HG02623 (cell line): ENCODE data around the gene UPK2.

ENCODE experiments used
- ATAC-seq: cut with Tn5 transposase; IDR thresholded peaks from one replicate; pipeline ENCODE4 v1.9.1; 2021; ENCODE audit warnings: moderate library complexity; ENCODE audit not compliant: unreplicated experiment

The UPK2 gene

DNA sequence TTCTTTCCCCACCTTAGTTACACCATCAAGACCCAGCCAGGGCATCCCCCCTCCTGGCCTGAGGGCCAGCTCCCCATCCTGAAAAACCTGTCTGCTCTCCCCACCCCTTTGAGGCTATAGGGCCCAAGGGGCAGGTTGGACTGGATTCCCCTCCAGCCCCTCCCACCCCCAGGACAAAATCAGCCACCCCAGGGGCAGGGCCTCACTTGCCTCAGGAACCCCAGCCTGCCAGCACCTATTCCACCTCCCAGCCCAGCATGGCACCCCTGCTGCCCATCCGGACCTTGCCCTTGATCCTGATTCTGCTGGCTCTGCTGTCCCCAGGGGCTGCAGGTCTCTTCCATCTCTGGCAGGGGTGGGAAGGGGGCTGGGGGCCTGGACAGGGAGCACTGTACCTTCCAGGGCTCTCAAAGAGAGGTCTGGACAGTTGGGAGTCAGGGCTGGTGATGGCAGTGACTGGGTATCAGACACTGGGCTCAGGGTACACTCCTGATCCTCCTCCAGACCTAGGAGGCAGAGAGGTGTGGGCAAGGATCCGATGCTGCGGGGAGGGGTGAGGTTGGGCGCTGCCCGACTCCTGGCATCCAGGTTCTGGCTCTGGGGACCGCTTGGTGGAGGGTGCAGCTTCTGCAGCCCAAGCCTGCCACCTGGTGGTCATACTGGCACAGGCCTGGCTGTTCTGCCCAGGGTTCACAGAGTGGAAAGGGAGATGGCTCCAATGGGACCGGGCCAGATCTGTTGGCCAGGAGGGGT lies at the start of gene UPK2:
Gene UPK2 (plus strand): TSS at position 205 of the 753 bp plus-strand sequence. CDS start 53 bp downstream, at position 258.
- peak; percentile 68 for ATAC-seq

DNA sequence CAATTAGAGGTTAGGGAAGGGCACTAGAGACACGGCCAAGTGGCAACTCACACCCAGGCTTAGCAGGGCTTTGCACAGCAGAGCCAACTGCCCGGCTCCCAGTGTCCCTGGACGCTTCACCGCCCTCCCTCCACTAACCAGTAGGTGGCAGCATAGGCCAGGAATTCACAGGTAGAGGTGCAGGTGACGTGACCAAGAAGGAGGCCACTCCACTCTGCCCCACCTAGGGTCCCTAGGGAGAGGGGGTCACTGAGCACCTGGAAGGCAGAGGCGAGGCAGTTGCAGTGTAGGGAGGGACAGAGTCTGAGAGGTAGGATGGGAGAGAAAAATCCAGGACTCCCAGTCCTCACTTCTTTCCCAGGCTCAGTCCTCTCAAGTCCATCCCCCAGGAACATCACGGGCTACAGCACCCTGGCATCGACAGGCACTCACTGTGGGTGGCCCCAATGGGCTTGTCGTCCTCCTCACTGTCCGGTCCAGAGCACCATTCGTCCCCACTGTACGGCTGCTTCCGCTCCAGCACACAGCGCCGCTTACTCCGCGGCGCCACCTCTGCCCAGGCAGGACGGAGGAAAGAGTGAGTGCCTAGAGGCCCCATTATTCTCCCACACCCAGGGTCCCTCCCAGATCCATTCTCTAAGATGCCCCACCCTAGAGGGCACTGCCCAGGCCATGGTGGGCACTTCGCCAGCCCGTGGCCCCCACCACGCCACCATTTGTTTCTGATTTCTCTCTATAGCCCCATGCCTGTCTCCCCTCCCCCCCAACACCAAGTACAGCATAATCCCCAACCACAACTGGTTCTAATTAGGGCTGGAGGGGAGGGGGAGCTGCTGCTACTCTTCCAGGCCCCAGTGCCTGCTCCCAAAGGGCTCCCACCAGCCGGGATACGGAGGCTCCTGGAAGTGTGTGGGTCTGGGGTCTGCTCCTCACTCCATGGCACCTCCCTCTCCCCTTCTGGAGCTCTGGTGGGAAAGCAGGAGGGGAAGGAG lies 48.8 kb upstream of the UPK2 start:
- ATAC-seq = no peak

DNA sequence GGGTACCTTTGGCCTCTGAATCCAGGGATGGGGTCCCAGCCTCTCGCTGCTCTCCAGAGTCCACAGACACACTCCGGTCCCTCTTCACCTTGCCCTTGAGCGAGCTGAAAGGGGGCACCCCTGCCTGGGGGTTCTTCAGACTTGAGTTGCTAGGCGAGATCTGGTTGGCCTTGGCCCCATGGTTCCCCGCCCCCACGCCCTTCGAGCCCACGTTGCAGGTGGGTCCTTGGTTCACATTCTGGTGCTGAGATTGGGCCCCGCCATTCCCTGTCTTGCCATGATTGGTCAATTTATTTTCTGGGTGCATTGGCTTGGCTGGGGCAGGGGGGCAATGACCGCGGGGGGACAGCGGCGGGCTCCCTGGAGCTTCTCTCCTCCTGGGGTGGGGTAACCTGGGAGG lies 47.8 kb upstream of the UPK2 start:
- ATAC-seq = no peak

DNA sequence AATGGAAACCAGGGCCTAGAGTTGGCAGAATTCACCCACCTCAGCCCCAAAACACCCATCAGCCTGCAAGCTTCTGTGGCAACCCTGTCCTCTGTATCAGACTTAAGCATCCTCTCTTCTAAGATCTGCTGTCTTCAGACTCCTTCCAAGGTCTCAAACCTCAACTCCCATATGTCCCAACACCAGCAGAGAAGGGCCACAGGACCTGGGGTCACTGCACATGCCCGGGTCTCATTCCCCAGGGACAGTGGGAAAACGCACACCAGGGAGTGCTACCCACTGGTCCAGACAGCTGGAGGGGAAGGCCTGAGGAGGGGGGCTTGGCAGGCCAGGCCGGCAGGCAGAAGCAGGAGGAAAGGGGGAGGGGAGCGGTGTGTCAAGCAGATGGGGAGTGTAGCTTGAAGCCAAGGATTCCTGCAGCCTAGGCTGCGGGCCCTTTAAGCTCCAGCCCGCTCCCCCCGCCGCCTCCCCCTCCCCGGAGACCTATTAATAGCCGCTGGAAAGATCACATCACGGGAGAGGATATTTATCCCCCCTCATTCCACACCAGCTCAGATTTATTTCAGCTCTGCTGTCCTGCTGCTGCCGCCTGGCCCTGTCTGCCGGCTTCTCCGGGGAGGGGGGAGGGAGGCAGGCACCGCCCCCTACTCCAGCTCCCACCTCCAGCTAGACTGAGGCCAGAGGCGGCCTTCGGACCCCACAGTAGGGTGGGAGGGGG lies 47.0 kb upstream of the UPK2 start:
- no peak for ATAC-seq

DNA sequence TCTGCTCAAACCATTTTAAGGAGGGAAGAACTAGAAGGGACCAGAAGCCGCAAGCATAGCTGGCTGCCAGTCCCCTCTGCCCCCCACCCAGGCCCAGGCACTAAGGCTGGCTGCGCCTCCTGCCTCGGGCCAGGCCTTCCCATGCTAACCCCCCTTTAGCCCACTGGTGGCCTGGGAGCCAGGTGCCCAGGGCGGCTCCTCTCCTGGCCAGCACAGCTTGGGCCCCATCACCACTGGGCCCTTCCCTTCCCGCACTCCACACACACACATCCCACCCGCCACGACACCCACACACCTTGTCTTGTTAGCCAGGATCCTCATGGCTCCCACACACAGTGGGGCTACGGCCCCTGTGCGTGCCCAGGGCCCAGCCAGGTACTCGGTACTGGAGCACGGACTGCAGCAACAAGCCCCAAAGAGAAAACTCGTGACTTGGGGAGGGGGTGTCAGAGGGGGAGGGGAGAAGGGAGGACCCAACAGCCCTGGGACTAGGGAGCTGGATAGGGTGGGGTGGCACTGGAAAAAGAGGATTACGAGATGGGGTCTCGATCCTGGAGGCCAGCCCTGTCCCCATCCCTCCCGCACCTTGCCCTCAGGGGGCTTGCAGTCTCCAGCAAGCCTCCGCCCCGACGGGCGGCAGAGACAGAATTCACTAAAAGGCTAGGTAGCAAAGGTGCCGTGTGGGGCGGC lies 46.3 kb upstream of the UPK2 start:
- no peak for ATAC-seq

DNA sequence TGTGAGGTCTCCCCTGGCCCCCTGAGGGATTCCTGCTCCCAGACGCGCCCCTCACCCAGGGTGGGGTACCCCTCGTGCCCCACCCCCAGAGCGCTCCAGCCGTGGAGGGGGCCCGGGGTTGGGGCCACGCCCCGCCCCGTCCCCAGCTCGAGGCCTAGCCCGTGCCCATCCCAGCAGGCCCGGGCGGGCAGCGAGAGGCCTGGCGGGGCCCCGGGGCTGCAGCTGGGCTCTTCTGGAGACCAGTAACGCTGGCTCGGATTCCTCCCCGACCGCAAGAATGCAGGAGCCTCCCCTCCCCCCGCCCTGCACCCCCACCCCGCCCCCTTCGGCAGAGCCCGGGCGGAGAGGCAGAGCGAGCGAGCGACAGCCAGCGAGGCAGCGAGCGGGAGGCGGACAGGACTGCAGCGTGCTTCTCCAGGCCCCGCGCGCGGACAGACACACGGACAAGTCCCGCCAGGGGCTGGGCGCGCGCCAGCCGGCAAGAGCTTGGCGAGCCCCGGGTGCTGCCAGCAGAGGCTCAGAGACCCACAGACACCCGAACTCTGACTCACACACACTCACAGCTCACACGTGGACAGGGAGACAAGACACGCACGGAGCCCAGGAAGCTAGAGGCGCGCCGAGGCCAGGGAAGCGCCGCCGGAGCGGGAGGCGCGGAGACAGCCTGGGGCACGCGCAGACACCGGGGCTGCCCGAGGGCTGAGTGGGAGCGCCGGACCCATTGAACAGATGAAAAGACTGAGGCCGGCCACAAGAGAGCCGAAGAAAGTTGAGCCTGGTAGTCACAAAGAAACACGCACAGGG lies 45.6 kb upstream of the UPK2 start:
- no peak for ATAC-seq

DNA sequence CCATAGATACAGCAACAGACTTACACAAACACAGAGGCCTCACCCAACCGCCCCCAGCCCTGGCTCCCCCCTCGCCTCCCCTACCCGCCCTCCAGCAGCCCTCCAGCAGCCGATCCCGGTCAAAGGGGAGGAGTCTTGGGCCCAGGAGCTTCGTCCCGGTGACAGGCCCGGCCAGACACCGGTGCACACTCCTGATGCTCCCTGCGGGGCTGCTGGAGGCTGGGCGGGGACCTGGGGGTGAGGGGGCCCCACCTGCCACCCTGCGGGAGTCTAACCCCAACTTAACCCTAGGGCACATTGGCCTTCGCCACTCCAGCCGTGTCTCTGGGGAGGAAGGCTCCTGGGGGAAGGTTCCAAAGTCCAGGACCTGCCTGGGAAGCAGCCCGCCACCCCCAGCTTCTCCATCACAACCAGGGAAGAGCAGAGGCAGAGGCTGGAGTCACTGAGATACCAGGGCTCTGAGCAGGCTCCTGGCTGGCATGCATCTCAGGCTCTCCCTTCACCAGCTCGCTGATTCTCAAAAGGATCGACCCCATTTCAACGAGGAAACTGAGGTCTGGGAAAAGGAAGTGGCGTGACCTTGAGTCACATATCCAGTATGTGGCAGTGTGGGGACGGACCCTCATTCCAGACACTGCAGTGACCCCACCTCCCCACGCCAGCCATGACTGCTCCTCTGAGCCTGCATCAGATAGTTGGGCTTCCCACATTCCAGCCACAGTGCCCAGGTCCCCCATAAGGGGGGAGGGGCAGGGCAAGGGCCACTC lies 44.8 kb upstream of the UPK2 start:
- ATAC-seq = no peak

DNA sequence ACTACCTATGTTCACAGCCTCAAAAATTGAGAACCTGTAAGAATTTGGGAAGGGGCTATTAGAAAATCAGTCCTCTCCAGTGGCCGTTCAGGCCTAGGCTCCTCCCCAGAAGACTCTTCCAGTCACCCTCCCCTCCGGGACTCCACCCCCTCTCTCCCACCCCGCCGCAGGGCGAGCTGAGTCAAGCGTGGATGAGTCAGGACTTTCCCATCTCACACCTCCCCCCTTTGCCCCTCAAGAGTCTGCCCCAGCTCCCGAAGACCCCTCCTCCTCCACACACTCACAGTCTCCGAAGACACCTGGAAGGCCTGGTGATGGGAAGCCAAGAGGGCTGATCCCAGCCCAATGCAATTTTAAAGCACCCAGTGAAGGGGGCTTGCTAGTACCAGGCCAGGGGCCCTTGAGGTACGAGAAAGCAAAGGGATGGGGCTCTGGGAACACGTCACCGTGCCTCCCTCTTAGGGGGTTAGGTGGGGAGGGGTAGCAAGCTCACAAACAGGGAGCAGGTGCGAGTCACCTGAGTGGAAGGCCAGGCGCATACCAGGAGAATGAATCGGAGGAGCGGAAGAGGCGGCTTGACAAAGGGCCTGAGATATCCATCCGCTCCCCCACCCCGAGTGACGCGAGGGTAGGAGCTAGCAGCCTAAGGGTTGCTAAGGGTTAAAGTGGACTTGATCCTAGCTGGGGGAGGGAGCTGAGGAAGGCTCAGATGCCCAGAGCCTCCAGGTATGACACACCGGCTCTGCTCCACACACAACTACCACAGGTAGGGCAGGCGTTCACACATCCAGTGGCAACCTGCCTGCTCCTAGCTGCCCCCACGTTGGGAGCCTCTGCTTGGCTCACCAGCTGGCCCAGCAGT lies 44.0 kb upstream of the UPK2 start:
- no peak for ATAC-seq

DNA sequence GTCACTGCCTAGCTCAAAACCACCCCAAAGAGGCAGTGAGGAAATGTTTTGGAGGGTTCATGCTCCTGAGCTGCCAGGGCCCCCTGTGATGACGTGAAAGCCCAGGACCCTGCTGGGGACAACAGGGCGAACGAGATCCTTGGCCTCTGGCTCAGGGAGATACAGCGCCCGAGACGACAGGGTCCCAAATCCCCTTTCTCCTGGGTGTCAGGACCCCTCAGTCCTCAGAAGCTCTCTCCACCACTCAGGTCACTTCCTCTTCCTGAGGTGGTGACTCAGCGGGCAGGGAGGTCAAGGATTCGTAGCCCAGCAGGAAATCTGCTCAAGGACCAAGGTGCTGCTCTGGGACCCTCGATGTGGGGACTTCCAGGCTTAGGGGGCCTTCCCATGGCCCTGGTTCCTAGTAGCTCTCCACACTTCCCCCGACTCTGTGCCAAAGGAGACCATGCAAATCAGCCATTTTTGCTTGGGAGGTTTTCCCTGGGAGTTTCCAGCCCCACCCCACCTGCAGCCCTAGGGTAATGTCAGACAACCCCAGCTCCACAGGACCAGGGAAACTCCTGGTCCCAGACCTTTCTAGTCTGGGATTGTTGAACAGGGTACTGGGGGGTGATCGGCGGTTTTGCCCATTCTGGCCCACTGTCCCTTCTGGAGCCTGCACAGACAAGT lies 43.2 kb upstream of the UPK2 start:
- no peak for ATAC-seq

DNA sequence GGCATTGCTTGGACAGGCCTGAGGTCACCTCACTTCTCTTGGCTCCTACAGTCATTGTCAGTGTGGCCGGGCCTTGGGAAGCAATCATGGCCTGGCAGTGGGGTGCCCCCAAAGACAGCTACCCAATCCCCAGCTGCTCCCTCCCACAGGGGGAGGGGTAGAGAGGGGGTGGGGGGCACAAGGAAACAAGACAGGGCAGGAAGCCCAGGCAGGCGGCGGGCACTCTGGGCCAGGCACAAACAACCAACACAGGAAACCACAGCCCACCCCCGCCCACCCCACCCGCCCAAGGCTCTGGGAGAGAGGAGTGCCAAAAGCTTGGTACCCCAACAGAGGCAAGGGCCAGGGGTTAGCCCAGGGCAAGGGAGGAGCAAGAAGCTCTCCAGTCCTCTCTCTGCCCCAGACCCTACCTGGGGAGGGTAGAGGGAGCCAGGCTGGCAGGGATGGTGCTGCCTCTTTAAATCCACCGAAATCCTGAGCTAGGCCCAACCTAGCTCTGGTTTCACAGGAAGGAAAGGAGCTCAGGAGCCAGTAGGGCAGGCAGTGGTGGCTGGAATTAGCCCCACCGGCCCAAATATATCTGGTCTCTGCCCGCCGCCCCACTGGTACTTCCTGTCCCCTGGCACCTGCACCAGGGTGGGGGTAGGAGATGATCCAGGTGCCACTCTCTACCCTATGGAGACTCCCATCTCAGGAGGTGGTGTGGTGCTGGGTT lies 42.5 kb upstream of the UPK2 start:
- ATAC-seq = no peak

DNA sequence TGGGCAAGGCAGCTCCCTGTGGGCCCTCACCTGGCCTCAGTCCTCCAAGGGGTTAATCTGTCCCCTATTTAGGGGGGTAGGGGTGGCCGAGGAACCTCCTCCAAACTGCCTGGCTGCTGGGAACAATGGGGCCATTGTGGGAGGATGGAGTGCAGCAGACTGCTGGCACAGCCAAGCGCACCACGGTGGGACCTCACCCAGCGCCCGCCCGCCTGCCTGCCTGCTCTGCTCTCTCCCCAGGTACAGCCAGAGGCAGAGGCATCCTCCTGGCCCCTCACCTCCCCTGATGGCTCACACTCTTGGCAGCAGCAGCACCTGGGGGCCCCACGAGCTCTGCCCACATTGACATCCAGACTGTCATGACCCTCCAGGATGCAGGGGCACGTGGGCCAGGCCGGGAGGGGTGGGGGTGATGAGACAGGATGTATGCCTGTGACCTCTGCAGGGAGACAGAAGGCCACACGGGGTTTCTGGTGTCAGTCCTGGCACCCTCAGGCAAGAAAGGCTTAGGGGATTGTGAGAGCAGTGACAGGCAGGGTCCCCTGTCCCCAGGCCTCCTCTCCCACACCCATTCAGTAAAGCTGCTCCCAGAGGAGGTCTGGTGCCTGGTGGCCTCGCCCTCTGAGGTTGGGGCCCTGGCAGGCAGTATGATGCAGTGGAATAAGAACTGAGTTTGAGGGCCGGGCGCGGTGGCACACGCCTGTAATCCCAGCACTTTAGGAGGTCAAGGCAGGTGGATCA lies 41.8 kb upstream of the UPK2 start:
- ATAC-seq = no peak

DNA sequence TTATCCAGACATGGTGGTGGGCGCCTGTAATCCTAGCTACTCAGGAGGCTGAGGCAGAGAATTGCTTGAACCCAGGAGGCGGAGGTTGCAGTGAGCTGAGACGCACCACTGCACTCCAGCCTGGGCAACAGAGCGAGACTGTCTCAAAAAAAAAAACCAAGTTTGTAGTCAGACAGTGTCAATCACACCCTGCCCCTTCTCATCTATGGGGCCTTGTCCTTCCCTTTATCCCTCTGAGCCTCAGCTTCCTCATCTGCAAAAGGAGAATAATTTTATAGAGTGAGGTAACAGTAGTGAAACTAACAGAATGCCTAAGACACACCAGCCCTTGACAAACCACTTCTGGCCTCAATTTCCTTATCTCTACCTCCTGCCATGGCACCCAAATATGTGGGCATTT lies 41.1 kb upstream of the UPK2 start:
- ATAC-seq = no peak

DNA sequence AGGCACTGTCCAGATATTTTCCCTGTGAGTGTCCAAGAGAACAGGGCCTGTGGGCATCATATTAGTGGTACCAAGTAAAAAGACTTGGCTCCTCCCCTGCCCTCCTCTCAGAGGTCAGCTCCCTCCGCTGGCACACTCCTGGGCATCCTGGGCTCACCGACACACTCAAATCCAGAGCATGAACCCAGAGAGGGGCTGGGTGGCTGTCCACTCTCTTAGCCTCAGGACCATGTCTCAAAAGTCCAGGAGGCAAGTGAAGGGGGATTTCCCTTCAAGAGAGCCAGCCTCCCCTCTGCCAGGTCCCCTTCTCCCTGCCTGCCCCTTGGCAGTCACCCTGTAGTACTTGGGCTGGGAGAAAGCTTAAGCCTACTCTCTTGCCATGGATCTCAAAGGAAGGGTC lies 40.7 kb upstream of the UPK2 start:
- ATAC-seq = no peak

DNA sequence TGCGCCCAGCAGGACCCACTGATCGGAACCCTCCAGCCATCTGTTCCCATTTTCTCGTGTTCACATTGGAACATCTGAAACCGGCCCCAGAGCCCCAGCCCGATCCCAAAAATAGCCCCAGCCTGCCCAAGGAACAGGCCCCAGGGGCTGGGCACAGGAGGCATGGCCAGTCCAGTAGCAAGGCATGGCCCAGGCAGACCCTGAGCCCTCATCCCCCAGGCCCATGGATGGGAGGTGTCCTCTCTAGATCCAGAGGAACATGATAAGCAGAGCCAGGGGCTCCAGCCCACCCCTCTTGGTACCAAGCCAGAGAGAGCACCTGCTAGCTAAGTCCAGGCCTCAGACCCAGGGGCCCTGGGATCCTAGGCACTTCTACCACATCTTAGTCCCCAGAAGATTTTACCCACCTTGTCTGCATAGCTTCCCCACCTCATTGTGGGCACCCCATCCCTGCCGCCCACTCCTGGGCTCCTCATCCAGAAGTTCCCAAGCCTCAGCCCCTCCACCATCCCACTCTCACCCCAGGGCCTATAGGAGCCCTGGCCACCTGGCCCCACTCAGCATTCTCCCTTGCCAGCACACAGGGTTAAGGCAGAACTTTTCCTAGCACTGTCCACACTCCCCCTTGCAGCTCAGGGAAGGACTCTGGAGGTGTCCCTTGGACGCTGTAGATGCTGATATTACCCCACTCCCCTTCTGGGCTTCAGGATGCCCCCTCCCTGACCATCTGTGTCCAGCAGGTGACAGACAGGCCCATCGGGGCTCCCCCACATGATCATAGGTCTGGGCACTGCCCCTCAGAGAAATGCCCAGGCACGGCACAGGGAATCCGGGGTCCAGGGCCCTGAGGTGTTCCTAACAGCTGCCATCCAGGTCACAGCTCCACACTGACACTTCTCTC lies 39.9 kb upstream of the UPK2 start:
- no peak for ATAC-seq

DNA sequence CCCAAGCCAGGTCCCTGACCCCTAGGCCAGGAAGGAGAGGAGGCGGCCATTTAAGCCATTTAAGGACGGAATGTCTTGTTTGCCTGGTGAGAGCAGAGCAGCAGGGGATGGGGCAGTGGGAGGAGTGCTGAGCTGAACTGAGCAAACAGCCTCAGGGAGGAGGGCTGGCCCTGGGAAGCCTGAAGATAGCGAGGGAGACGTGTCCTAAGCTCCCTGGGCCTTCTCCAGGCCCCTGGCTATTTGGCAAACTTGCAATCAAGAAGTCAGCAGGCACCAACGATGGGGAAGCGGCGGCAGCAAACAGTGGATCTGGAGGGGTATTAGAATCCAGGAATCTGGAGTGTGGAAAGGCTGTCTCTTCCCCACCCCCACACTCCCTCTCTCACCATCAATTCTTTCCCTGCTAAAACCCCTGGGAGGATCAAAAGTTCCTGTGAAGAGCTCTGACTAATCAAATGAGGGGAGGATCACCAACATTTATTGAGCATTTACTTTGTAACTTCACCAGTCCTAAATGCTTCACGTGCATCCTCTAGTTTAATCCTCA lies 39.2 kb upstream of the UPK2 start:
- no peak for ATAC-seq
